Dermis microvascular lymphatic vessel endothelial cell (primary cell): ENCODE measurements around the gene VAV3. TPM values are rescaled to one million over a fixed set of nuclear protein-coding genes. Genes with fewer than 3 reads are reported as not detected.
A peak's percentile ranks its signal among the peaks of the same experiment; 100 is the strongest.

ENCODE experiments used
- DNase-seq, 2 donors: peaks; one replicate each; pipeline versions ENCODE4 v3.0.0 to v3.0.0-alpha.2; 2010; ENCODE audit warnings: low read depth in 2 of 2
- total RNA-seq: library from RNA; depleted of rRNA; stranded (reverse); fragments of >200 nt; gene quantifications from 2 replicates; pipeline ENCODE4 v1.2.1, GENCODE V29; 2014

VAV3 gene
- total RNA-seq, 1 donor from 2014 or later = 36.1 TPM

DNA sequence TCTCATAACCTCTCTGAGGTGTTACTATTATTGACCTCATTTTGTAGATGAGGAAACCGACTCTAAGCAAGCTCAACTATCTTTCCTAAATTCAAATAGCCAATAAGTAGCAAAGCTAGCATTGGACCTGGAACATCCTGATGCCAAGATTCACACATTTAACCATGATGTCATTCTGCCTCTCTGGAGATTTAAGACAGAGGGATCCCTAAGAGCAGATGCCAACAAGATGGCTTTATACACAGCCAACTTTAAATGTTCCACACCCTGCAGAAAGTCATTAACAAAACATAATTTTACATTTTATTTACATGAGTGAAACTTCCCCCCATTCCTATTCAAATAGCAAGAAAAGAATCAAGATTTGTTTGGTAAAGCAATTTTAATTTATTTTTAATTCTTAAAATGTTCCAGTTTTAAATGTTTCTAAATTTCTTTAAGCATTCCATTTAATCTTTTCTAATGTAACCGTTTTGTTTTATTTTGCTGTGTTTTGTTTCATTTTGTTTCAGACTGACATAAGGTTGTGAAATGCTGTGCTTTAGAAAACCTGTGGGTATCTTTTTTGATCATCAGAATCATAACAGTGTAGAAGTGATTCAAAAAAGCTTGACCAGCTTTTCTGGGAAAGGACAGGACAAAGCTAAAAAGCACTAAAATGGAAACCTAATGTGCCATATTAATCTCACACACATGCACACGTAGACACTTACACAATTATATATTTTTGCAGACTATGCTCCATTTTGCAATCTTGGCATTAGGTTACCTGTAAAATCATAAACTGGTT, 7.6 kb upstream of the VAV3 start:
- no peak for DNase-seq

DNA sequence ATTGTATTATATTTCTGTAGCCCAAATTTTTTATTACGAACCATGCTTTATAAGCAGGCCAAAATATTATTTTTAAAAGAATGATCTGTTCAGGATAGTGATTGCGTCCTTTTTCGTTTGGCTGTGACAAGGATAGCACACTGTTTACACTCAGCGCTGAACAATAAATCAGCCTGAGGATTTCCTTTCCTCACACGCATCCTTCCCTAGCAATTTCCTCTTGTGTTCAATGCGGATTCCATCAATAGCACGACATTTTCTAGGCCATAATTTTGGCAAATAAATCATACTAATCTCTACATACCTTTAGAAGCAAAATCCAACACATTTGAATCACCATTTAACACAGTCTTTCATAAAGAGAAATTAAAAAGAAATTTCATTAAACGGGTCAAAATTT, 1.6 kb upstream of the VAV3 start:
- DNase-seq = peak; percentile 87 to 98

DNA sequence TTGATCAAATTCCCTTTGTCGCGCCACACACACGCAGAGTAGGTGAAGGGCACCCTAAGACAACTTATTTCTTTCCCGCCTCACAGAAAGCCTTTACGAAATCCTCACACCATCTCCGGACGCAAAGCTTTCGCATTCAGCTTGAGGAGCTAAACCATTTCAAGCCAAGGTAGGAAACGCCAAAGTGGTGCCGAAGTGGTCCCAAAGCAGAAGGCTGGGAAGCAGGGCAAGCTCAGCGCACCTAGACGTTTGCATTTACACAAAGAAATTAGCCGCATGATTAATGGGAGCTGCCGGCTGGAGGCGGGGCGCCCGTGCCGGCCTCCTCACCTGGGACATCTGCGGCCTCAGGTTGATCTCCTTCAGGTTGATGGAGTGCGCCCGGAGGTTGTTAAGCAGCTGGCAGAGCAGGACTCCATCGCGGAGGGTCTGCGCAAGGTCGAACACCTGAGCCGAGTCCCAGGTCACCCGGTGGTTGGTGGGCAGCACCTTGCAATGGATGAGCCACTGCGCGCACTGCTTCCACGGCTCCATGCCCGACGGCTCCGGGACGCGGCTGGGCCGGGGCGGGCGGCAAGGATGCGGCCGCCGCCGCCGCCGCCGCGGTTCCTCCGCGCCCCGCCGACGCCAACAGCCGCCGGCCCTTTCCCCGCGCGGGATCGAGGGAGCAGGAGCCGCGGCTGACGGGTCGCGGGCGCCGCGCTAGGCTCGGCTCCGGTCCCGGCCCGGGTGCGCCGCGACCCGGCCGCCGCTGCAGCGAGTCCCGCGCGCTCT, 457 bp downstream of the VAV3 start:
- peak in 1 of 2 donors; percentile 21 for DNase-seq

DNA sequence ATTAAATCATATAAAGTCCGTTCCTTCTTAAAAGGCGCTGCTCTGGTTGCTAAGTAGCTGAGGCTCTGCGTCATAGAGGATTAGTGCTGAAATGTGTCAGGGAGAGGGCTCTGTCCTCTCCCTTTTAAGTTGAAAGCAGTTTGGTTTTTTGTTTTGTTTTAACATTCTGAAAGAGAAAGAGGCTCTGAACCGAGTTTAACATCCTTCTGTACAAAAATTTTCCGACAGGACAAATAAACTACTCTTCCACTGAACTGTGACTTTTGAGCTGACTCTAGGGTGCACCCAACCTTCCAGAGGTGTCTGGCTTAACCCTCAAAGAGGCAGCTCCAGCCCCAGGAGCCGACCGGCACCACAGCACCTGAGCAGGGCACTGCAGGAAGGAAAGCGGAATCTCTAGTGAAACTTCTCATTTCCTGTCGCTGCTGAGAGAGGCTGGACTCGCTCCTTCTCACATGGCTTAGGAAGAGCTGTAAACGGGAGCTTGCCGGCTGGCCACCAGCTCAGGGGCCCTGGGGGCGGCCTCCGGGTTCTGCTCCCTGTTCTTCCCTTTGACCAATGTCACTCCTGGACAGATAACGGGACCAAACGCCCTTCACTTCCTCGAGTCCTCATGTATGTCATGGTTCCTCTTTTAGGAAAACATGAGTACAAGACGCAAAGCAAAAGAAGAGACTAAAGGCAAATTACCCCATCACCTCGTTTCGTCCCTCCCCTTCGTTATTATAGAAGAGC, 1.2 kb downstream of the VAV3 start:
- peak; percentile 40 to 62 for DNase-seq

DNA sequence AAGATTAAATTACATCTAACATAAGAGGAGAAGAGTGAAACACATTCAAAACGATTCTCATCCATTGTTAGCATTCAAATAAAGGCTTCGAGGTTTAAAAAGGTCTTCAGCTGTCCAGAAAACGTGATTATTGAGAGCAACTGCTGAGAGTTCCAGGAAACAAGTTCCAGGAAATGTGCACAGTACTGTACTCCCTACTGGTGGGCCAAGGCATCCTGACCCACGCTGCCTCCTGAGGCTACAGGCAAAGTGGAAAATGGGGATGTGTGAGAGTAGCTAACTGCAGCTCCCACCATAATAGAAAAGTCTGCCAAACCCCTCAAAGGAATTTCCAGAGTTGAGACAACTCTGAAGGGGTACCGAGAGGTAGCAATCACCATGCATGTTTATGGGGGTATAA, 2.0 kb downstream of the VAV3 start:
- peak in 1 of 2 donors; percentile 44 for DNase-seq

DNA sequence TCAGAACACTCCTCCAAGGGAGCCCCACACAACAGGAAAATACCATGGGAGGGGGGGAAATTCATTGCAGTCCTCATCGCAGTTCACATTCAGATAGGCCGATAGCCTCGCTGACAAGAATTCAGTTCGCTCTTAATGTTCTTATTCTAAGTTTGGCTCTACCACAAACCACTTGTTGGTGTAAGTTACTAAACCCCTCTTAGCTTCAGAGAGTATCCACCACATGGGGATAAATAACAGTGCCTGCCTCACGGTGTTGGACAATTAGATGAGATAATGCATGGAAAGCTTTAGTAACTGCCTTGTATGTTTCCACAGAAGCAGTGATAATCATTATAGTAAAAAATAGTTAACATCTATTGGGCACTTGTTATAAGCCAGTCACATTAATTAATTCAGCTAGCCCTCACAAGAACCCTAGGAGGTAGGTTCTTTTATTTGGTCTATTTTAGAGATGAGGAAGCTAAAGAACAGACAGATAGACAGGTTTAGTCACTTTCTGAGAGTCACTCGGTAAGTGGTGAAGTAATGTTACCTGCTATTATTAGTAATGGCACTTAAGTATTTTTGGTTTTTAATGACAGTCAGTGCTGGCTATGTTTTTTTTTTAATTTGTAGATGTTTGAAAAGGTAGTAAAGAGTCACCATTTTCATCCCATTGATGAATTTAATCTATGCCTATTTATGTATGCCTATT, 10.1 kb downstream of the VAV3 start:
- DNase-seq = no peak

DNA sequence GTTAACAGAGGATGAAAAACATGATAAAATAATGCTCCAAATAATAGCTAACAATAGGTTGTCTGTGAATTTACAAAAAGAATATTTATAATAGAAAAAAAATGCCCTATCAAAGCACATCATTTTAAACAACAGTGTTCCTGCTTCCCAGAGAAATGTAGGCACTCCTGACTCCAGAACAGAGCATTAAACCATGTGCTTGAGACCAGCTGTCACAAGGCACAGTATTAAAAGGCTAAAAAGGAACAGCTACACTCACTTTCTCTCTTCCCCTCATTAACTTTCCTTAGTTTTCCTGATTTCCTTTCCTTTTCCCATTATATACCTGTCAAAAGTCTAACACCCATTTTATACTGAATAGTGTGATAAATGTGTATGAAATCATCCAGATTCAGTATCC, 10.9 kb downstream of the VAV3 start:
- no peak for DNase-seq

DNA sequence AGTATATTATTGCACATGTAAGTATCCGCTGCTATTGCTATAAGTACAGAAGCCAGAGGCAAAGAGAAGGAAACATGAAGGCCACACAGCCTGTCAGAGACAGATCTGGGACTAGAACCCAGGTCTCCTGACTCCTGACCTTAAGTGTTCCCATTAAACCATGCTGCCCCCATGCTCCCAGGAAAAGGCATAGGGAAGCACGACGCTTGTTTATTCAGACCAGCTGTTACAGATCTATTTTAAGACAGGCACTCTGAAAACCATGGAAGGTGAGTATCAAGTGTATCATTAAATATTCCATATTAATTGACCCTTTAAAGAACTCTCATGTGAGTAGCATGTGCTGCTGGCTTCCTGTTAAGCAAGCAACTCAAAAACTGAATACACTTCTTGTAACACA, 11.4 kb downstream of the VAV3 start:
- DNase-seq = no peak

DNA sequence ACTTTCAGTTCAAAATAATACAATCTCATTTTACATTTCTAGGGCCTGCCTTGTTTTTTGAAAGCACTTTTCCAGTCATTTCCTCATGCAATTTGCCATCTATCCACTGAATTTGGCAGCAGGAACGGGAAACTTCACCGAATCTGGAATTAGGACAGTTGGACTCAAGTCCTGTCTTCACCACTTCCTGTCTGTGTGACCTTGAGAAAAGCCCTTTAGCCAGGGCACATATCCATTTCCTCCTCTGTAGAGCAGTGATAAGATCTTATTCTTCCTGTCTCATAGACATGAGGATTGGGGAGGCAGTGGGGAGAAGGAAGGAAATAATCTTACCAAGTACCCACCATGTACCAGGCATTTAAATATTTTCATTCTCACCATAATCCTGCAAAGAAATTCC, 12.0 kb downstream of the VAV3 start:
- DNase-seq = peak; percentile 72 to 84

DNA sequence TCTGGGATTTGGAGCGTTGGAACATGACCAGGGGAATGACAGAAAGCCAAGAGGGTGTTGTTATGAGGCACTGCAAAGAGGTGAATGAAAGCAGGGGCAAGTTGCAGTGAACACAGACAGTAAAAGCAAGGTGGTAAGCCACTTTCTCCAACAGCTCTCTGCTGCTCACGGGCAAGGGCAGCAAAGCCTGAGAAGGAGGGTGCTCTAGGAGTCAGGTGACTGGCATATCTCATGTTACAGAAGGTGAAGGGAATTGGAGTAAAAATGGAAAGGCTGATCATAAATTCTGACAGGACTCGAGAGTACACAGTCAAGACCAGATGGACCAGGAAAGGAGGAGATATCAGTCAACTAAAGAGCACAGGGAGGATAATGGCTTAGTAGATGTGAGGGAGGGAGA, 14.5 kb downstream of the VAV3 start:
- no peak for DNase-seq

DNA sequence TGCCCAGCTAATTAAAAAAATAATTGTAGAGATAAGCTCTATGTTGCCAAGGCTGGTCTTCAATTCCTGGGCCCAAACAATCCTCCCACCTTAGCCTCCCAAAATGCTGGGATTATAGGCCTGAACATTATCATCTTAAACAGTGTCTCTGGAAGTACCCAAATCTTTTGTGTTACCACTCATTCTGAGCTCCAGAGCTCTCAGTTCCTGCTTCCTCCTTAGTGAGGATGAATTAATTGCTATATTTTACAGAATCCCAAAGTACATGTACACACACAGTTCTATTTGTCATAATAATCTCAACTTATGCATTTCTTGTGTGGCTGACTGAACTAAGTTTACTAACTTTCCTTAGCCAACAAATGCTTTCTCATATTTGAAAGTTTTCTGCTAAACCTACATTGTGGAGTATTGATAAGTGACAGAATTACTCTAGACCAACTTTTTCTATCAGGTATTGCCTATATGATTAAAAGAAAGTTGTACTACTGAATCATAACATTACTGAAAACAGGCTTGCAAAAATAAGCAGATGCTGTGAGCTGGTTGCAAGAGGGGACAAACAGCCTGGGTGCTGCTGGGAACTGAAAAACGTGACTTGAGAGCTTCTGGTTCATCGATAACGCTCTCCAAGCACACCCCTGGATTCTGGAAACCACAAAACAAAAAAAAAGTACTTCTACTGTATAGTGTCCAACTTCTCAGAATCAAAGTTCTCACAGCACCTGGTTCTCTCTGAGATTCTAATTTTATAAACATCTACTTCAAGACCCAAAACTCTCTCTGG, 15.3 kb downstream of the VAV3 start:
- no peak for DNase-seq

DNA sequence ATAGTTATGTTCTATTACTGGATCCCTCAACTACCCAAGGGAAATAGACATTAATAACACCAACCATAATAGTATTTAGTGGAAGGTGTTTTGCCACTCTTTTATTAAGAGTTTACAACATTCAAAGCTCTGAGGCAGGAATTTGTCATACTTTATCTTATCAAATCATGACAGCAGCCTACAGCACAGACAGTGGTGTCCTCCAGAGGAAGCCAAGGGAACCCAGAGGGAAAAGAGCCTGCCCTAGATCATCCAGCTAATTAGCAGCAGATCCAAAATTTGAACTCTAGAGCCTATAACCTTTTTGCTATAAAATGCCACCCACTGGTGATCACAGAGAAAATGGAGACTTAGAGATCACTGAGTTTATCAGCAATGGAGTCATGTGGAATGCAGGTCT, 18.2 kb downstream of the VAV3 start:
- no peak for DNase-seq

DNA sequence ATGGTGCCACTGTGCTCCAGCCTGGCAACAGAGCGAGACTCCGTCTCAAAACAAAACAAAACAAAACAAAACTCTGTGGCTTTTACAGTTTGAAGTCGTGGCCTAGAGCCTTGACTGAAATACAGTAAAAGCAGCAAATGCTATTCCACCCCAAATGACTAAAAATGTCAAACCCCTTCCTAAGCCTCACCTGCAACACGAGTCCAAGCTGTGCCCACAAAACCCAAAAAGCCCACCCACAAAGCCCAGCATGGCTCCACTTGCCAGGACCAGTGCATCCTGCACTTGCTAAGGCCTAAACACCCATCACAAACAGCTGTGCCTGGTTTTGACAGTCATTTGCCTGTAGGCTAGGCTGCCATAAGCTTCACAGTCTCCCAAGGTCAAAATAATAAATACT, 21.3 kb downstream of the VAV3 start:
- no peak for DNase-seq

DNA sequence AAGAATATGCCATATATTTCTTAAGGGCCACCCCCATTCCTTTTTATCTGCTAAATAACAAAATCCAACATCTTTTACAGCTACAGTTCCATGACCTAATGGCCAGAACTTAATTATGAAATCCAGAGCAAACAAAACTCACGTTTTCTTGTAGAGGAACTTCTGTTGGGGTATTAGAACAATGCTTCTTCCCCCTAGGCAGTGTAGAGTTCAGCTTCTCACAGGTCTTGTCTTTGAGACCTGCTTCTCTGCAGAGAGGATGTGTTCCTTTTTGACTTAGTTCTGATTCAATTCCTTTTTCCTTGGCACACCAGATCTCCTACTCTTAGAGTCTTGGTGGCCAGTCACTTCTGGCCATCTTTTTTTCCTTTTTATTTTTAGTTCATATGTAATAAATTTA, 22.2 kb downstream of the VAV3 start:
- no peak for DNase-seq

DNA sequence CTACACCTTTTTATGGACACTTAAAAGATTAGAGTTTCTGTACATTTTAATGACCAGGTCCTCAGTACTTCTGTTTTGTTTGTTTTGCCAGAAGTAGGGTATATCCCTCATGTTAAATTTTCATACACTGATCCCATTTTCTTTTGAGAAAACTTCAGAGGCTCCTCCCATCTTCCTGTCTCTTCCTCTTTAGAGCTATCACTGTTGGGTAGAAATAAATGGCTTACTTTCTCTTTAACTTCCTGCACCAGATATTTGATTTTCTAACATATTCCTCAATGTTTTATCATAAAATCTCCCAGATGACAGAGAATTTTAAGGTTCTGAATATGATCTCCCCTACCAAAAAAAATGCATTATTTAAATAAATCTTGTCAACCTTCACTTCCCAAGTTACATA, 23.4 kb downstream of the VAV3 start:
- no peak for DNase-seq

DNA sequence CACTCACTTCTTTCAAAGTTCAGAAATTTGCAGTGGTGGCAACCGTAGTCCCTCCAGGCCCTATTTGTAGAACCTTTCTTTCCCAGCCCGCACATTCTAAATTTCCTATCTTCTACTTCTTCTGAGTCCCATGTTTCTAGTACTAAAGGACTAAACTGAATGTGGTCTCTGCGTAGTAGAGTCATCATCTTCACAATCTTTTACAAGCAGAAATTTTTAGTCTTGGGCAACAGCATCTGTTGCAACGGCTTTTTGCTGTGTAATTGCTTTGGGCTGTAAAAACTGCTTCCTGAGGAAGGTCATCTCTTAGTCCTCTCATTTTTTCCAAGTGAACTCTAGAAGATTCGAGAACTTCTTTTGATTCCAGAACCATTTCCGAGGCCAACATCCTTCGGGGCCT, 23.9 kb downstream of the VAV3 start:
- DNase-seq = no peak

DNA sequence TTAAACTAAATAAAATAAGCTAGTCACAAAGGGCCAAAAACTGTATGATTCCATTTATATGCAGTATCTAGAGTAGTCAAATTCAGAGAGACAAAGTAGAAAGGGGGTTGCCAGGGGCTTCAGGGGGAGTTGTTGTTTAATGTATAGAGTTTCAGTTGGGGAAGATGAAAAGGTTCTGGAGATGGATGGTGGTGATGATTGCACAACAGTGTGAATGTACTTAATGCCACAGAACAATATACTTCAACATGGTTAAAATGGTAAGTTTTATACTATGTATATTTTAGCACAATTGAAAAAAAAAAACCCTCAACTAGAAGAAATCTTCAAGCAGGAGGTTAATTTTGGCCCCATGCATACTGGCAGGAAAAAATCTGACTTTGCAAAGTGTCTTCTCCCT, 24.3 kb downstream of the VAV3 start:
- no peak for DNase-seq

DNA sequence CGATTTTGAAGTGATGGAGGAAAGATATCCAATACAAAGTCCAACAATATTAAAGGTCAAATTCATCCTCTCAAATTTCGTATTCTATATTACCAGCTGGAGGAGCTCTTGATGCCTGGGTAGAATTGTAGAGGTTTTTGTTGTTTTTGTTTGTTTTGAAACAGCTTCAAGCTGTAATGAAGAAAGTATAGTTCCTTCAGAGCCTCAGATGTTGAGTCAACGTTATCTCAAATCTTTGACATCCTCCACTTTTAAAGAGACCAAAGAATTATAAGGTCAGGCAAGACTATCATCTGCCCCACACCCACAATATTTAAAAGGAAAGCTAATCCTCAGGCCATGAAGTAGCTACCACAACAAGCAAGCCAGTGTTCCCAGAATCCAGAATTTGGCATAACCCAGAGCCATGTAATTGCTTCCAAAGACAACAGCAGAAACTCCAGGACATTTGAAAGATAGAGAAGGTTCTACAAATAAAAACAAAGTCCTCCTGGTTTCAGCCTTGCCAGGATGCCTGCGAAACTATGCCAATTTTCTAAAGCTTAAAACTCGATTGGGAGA, 24.9 kb downstream of the VAV3 start:
- no peak for DNase-seq

DNA sequence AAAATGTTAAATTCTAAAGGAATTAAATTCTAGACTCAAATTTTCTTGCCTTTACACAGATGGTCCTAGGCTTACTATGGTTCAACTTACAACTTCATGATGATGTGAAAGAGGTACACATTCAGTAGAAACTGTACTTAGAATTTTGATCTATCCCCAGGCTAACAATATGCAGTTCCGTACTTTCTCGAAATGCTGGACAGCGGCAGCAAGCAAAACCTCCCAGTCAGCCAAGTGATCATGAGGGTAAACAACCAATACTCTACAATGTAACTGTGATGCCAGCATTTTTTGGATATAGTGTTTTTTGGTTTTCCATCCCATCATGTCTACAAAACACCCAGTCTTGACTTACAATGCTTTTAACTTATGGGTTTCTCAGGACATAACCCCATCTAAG, 25.7 kb downstream of the VAV3 start:
- no peak for DNase-seq
